Renal cortical epithelial cell (primary cell): ENCODE results near the gene GPD2. TPM values are rescaled to one million over a fixed set of nuclear protein-coding genes. Genes with fewer than 3 reads are reported as not detected.

Experiments used
- DNase-seq: peaks from one replicate; pipeline ENCODE4 v3.0.0-alpha.2; 2011; ENCODE audit warnings: low read depth
- total RNA-seq: library from RNA; depleted of rRNA; stranded (reverse); fragments of >200 nt; gene quantifications from 2 replicates; pipeline ENCODE4 v1.2.3, GENCODE V29; 2014

The GPD2 gene
- 46.9 and 117 TPM in 2 replicates for total RNA-seq

- peak; percentile 62 for DNase-seq
Measured at GRCh38 chr2:156435718-156436496, at the start of gene GPD2. TSS of gene GPD2 (plus strand) at chr2:156436379. CDS start at chr2:156476106, 39,727 bp downstream.

- no peak for DNase-seq
Measured at GRCh38 chr2:156394033-156394741, 42.0 kb upstream of the GPD2 start.

- peak; percentile 56 for DNase-seq
Measured at GRCh38 chr2:156396126-156396525, 40.1 kb upstream of the GPD2 start.

DNA sequence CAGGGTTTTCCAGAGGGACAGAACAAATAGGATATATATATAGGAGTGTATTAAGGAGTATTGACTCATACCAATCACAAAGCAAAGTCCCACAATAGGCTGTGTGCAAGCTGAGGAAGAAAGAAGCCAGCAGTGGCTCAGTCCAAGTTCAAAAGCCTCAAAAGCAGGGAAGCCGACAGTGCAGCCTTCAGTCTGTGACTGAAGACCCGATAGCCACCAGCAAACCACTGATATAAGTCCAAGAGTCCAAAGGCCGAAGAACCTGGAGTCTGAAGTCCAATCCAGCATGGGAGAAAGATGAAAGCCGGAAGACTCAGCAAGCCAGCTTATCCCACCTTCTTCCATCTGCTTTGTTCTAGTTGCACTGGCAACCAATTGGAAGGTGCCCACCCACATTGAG, 39.0 kb upstream of the GPD2 start:
- DNase-seq, result no peak

DNA sequence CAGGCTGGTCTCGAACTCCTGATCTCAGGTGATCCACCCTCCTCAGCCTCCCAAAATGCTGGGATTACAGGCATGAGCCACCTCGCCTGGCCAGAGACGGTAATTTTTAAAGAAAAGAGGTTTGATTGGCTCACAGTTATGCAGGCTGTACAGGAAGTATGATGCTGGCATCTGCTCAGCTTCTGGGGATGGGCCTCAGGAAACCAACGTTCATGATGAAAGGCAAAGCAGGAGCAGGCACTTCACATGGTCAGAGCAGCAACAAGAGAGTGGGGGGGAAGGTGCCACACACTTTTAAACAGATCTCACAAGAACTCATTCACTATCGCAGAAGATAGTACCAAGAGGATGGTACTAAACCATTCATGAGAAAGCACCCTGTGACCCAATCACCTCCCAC, 38.0 kb upstream of the GPD2 start:
- no peak for DNase-seq

DNA sequence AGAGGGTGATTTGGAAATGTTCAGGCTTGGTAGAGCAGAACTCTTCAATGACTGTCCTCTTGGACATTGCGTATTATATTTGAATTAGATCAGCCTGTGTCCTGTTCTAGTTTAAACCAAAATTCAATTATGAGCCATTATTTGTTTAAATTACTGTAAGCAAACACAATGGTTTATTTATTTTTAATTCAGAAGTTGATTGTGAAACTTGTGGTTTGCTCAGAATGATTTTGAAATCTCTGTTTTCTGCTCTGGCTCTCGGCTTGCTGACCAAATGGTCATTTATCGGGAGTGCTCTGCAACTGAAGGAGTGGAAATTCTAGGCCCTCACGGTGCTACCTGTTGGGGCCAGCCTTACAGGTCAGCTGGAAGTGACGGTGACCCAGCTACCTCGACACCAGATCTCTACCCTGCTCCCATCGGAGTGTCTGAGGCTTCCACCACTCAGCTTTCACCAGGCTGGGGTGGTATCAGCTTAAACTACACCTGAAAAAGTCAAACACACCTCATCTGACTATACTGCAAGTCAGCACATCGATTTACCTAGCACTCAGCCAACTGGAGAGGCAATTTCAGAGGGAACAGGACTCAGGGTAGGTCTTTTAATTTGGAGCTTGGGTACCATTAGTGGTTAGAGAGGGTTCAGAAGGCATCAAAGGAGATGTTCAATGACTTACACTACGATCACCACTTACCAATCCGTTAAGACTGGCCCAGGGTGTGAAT, 36.8 kb upstream of the GPD2 start:
- DNase-seq, result peak; percentile 54

- DNase-seq, result peak; percentile 64
Measured at GRCh38 chr2:156399950-156400705, 36.1 kb upstream of the GPD2 start.

GRCh38 chr2:156400706-156401678, 35.2 kb upstream of the GPD2 start:
- peak; percentile 71 for DNase-seq

DNA sequence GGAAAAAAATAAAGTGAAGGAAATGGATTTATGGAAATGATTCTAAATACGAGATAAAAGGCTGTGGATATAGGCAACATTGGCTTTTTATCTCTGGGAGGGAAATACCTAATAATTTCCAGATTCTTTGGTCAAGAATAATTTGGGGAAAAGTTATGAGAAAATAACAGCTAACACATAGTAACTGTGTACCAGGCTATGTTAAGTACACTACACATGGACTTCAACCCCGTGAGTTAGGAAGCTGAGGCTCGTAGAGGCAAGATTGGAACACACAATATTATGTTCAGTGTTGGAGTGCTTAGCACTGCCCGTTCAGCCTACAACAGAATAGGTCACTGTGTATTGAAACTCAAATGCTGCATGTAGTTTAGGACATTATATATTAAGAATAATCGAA, 34.3 kb upstream of the GPD2 start:
- no peak for DNase-seq

- DNase-seq, result peak; percentile 59
Measured at GRCh38 chr2:156405586-156405985, 30.6 kb upstream of the GPD2 start.

DNA sequence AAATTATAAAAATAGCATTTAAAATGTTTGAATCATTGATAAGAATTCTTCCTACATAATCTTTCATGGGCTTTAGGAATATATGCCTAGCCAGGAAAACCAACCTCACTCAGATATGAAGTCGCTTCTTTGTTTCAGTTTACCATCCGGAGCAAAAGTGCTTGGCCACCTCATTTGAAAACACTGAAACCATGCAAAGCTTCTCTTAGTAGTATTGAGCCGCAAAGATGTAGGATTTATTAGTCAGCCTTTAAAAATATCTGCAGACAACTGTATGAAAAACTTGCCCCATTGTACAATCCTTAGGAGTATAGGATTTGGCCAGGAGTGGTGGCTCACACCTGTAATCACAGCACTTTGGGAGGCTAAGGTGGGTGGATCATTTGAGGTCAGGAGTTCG, 24.3 kb upstream of the GPD2 start:
- no peak for DNase-seq

DNA sequence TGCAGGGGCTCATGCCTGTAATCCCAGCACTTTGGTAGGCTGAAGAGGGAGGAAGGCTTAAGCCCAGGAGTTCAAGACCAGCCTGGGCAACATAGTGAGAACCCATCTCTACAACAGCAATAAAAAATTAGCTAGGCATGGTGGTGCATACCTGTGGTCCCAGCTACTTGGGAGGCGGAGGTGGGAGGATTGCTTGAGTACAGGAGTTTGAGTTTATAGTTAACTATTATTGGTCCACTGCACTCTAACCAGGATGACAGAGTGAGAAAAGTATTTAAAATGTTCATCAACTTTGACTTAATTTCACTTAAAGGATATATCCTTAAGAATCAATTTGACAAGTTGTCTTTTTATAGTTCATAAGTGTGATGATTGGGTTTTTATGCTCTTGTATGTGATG, 14.3 kb upstream of the GPD2 start:
- DNase-seq, result peak; percentile 47

- DNase-seq, result no peak
Measured at GRCh38 chr2:156423674-156424282, 12.4 kb upstream of the GPD2 start.

- DNase-seq, result no peak
Measured at GRCh38 chr2:156427074-156427473, 9.1 kb upstream of the GPD2 start.

GRCh38 chr2:156429211-156429610, 7.0 kb upstream of the GPD2 start:
- no peak for DNase-seq

DNA sequence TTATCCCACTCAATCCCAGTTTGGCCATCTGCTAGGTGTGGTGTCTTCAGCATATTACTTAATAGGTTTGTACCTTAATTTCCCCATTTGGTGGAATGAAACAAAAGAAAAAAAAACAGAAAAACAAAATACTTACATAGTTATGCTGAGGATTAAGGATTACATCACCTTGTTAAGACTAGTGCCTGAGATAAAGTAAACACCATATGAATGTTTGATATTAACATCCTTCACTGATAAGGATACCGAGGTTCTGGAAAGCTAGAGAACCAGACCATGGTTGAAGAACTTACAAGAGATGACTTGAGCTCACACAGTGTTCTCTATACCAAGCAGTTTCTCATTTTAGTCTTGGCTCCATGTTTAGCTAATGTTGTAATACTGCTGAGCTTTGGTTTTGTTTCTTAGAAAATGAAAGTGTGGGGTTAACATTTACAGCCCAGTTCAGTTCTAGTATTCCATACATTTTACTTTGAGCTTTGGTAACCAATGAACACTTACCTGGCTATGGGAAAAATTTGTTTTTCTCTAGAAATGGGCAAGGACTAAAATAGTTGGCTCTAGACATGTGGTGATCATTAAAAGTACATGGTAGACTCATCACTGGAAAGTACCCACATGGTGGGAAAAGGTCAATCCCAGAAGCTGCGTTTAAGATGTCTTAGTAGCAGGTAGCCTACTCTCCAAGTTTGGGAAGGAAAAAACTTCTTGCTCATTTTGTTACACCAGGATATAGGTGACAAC, 5.8 kb upstream of the GPD2 start:
- no peak for DNase-seq

- peak; percentile 89 for DNase-seq
Measured at GRCh38 chr2:156430980-156431358, 5.2 kb upstream of the GPD2 start.

- peak; percentile 65 for DNase-seq
Measured at GRCh38 chr2:156434461-156435291, 1.5 kb upstream of the GPD2 start.

DNA sequence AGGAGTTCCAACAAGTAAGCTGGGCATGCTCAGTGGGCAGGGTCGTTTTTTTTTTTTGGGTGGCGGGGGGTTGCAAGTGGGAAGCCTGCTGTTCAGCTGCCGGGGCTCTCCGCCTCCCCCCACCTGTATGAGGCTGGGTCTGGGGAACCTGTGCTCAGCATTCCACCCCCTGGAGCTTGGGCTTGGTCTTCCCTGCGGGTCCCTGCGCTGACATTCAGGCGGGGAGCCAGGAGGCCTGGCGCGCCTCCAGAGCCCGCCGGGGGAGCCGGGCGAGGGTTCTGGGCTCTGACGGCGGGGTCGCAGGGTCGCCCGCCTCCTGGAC, 822 bp upstream of the GPD2 start:
- DNase-seq, result no peak
